Activated CD4-positive, alpha-beta T cell treated with anti-CD3 and anti-CD28 coated beads for 24 hours (primary cell): ENCODE data around the gene ZKSCAN8.
"Not testable (repeated sequence)": the region's sequence is repeated elsewhere in the genome, so short reads cannot be mapped to it uniquely, and the experiment has no call there.

ENCODE experiments used
- DNase-seq, 2 donors: peaks; one replicate each; pipeline ENCODE4 v3.0.0-alpha.2; 2020; ENCODE audit warnings: low read depth in 2 of 2

ZKSCAN8 gene

GRCh38 chr6:28141500-28142329, at the start of gene ZKSCAN8:
Gene ZKSCAN8 (plus strand): TSS chr6:28141883. CDS start chr6:28148408, 6,525 bp downstream.
- peak; percentile 60 to 61 for DNase-seq

GRCh38 chr6:28102222-28102621, 39.5 kb upstream of the ZKSCAN8 start:
- not testable (repeated sequence) for DNase-seq

GRCh38 chr6:28102699-28103098, 39.0 kb upstream of the ZKSCAN8 start:
- DNase-seq = not testable (repeated sequence)

- DNase-seq = peak; percentile 70 to 72
These were observed 37.1 kb upstream of the ZKSCAN8 start for GRCh38 chr6:28104392-28105244.

- DNase-seq = no peak
These were observed 36.4 kb upstream of the ZKSCAN8 start for GRCh38 chr6:28105245-28105639.

- DNase-seq = no peak
These were observed 34.2 kb upstream of the ZKSCAN8 start for GRCh38 chr6:28107506-28107905.

GRCh38 chr6:28111964-28112363, 29.7 kb upstream of the ZKSCAN8 start:
- no peak for DNase-seq

GRCh38 chr6:28115799-28116198, 25.9 kb upstream of the ZKSCAN8 start:
- no peak for DNase-seq

GRCh38 chr6:28117386-28118050, 24.2 kb upstream of the ZKSCAN8 start:
- DNase-seq = no peak

- DNase-seq = no peak
These were observed 23.5 kb upstream of the ZKSCAN8 start for GRCh38 chr6:28118217-28118616.

GRCh38 chr6:28121876-28122275, 19.8 kb upstream of the ZKSCAN8 start:
- no peak for DNase-seq

- not testable (repeated sequence) for DNase-seq
These were observed 19.4 kb upstream of the ZKSCAN8 start for GRCh38 chr6:28122283-28122682.

GRCh38 chr6:28124350-28124970, 17.2 kb upstream of the ZKSCAN8 start, which contains the start of gene ZSCAN16:
Gene ZSCAN16 (plus strand): TSS chr6:28124609. CDS start chr6:28125444, 835 bp downstream.
- peak; percentile 56 for DNase-seq

GRCh38 chr6:28124971-28125353, 16.7 kb upstream of the ZKSCAN8 start:
- DNase-seq = no peak

GRCh38 chr6:28125401-28125800, 16.3 kb upstream of the ZKSCAN8 start:
- DNase-seq = no peak

GRCh38 chr6:28134015-28134414, 7.7 kb upstream of the ZKSCAN8 start:
- no peak for DNase-seq

GRCh38 chr6:28134716-28135115, 7.0 kb upstream of the ZKSCAN8 start:
- no peak for DNase-seq

GRCh38 chr6:28135393-28135792, 6.3 kb upstream of the ZKSCAN8 start:
- no peak for DNase-seq

- DNase-seq = peak; percentile 63 to 69
These were observed 4.8 kb upstream of the ZKSCAN8 start for GRCh38 chr6:28136585-28137504.

GRCh38 chr6:28137505-28137981, 4.1 kb upstream of the ZKSCAN8 start:
- DNase-seq = no peak
